Stimulated activated naive CD8-positive, alpha-beta T cell treated with anti-CD3 and anti-CD28 coated beads, Interleukin-15, Interleukin-2, amounts not matched to agents 100 ng/mL and 50 ng/mL, for 24 hours (primary cell): ENCODE results near the gene EPB41L4B.

Source experiments
- H3K27ac Mint-ChIP-seq: one replicate; pipeline ENCODE4 v1.8.0; 2021; ENCODE audit warnings: mild to moderate bottlenecking, mixed read lengths
- H3K27me3 Mint-ChIP-seq: one replicate; pipeline ENCODE4 v1.8.0; 2021; ENCODE audit warnings: mixed read lengths
- H3K36me3 Mint-ChIP-seq: one replicate; pipeline ENCODE4 v1.8.0; 2021; ENCODE audit warnings: low read depth, mixed read lengths
- H3K4me1 Mint-ChIP-seq: one replicate; pipeline ENCODE4 v1.8.0; 2021; ENCODE audit warnings: low read depth, mixed read lengths
- H3K4me3 Mint-ChIP-seq: one replicate; pipeline ENCODE4 v1.8.0; 2021; ENCODE audit warnings: mild to moderate bottlenecking, mixed read lengths
- H3K9me3 Mint-ChIP-seq: one replicate; pipeline ENCODE4 v1.8.0; 2021; ENCODE audit warnings: mixed read lengths

The EPB41L4B gene

DNA sequence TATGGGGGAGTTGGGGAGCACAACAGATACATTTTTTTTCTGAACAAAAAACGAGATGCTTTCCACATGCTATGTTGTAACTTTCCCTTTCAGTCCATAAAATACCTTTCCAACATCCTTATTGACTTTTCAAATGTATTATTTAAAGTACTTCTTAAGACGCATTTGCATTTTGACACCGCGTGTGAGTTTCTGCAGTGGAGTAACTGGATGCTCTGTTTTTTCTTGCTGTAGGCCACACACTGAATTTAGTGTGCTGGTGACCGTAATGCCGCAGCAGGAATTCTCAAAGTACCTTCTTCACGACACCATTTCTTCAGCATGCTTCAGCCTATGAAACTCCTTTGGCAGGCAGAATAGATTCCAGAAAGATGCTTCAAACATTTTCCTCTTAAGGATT lies 14.3 kb upstream of the EPB41L4B start:
- no peaks in the 10 kb centered on the region for H3K36me3 Mint-ChIP-seq

GRCh38 chr9:109331353-109331752 lies 10.5 kb upstream of the EPB41L4B start:
- Mint-ChIP-seq H3K4me3 (no peak overlapping the region), H3K4me1 (no peaks in the 10 kb centered on the region), H3K27ac (no peak overlapping the region), H3K27me3 (peaks cover 21% of the 10 kb centered on the region), H3K36me3 (no peaks in the 10 kb centered on the region), H3K9me3 (no peaks in the 10 kb centered on the region)

More for the DNA sequence above, 14.3 kb upstream of the EPB41L4B start:
- no peaks in the 10 kb centered on the region for H3K9me3 Mint-ChIP-seq
- H3K27me3 Mint-ChIP-seq = peaks cover 6% of the 10 kb centered on the region
- no peak overlapping the region for H3K27ac Mint-ChIP-seq
- no peak overlapping the region for H3K4me3 Mint-ChIP-seq
- H3K4me1 Mint-ChIP-seq = no peaks in the 10 kb centered on the region

DNA sequence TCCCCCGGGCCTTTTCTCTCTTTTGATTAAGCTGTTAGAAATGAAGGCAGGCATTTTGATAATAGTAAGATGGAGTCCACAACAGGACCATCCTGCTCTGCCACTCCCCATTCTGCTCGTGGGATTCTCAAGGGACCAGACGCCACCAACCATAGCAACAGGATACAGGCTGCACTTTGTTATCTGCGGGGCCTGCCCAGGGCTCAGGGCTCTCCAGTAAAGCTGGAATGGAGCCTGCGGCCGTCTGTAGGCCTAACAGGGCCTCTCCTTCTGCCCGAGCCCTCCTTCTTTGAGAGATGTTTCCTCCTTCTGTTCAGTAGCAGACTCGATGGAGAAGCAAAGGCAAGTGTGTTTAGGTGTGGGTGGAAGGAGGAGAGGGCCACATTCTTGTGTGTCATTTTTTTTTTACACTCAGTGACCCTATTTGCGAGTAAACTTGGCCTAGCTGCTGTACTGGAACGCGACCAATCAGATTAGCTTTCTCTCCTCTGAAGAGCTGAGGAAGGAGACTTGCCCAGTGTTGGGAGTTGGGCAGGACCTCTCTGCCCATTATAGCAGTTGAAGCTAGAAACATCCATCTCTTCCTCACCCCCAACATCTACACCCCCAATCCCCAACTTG lies 8.9 kb upstream of the EPB41L4B start:
- no peak overlapping the region for H3K4me3 Mint-ChIP-seq
- H3K9me3 Mint-ChIP-seq = no peaks in the 10 kb centered on the region
- peaks cover 24% of the 10 kb centered on the region for H3K27me3 Mint-ChIP-seq
- H3K36me3 Mint-ChIP-seq = no peaks in the 10 kb centered on the region
- no peak overlapping the region for H3K27ac Mint-ChIP-seq
- no peaks in the 10 kb centered on the region for H3K4me1 Mint-ChIP-seq

GRCh38 chr9:109328978-109329637 lies 8.2 kb upstream of the EPB41L4B start:
- no peaks in the 10 kb centered on the region for H3K4me1 Mint-ChIP-seq
- peaks cover 26% of the 10 kb centered on the region for H3K27me3 Mint-ChIP-seq
- no peaks in the 10 kb centered on the region for H3K9me3 Mint-ChIP-seq
- no peaks in the 10 kb centered on the region for H3K36me3 Mint-ChIP-seq
- H3K4me3 Mint-ChIP-seq = no peak overlapping the region
- no peak overlapping the region for H3K27ac Mint-ChIP-seq

GRCh38 chr9:109325089-109325488 lies 4.2 kb upstream of the EPB41L4B start:
- peaks cover 4% of the 10 kb centered on the region for H3K4me1 Mint-ChIP-seq
- no peaks in the 10 kb centered on the region for H3K36me3 Mint-ChIP-seq
- H3K27ac Mint-ChIP-seq = no peak overlapping the region
- peaks cover 49% of the 10 kb centered on the region for H3K27me3 Mint-ChIP-seq
- H3K4me3 Mint-ChIP-seq = no peak overlapping the region
- H3K9me3 Mint-ChIP-seq = no peaks in the 10 kb centered on the region

DNA sequence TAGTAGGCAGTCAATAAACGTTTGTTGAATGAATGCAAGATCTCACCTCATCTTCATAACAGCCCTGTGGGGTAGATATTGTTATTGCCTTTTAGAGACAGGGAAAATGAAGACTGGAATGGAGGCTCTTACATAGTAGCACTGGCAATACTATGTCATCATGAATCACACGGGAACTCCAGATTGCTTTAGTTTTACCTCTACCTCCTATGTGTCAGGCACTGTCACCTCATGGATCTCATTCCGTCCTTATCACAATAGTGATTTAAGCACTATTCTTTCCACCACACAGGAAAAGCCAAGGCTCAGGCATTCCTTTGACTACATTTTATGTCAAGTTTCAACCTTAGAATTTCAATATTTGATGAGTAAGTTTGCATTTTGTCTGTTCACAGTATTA lies 2.9 kb upstream of the EPB41L4B start:
- Mint-ChIP-seq H3K9me3 (no peaks in the 10 kb centered on the region), H3K36me3 (no peaks in the 10 kb centered on the region), H3K27ac (no peak overlapping the region), H3K27me3 (peaks cover 56% of the 10 kb centered on the region), H3K4me3 (no peak overlapping the region), H3K4me1 (peaks cover 9% of the 10 kb centered on the region)

DNA sequence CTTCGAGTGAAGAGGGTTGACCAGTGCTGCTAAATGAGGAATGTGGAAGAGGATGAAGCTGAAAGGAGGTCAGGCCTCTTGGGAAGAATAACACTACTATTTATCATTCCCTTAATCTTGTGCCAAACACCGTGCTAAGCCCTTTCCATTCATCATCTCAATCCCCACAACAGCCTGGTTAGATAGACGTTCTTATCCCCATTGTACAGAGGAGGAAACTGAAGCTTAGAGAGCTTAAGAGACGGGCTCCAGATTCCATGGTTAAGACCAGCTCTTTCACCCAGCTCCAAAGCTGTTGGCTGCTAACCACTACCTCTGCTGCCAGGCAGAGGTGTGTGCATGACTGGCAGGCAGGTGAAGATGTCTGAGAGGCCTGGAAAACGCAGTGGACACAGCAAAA lies 868 bp upstream of the EPB41L4B start:
- Mint-ChIP-seq H3K36me3 (no peaks in the 10 kb centered on the region), H3K4me1 (peaks cover 9% of the 10 kb centered on the region), H3K27ac (no peak overlapping the region), H3K4me3 (no peak overlapping the region), H3K27me3 (peaks cover 64% of the 10 kb centered on the region), H3K9me3 (no peaks in the 10 kb centered on the region)

- Mint-ChIP-seq H3K27me3 (peaks cover 70% of the 10 kb centered on the region), H3K4me3 (no peak overlapping the region)
Observed at GRCh38 chr9:109320331-109320741, 523 bp downstream of the EPB41L4B start.

DNA sequence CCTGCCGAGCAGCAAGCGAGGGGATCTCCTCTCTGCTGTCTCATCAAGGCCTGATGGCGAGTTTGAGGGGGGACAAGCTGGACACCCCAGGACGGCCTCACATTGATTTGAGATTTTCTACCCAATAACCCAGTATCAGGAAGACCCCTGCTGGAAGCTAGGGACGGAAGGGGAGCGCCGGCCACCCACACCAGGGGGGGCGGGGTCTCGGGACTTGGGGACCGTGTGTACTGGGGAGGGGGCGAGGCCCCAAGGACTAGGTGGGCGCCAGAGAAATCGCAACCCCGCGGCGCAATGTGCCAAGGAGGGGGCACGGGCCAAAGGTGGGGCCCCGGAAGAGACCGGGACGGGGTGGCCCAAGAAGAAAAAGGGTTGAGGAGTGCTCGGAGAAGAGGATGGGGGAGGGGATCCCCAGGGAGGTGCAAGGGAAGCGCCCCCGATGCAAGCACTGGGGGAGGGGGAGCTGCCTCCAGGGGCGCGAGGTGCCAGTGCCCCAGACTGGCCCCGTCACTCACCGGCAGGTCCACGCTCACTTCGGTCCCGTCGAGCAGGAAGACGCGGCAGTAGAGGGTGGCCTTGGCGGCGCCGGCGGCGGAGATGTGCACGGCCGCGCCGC lies 1.1 kb downstream of the EPB41L4B start:
- H3K9me3 Mint-ChIP-seq = no peaks in the 10 kb centered on the region
- H3K27me3 Mint-ChIP-seq = peaks cover 76% of the 10 kb centered on the region
- H3K27ac Mint-ChIP-seq = no peak overlapping the region
- no peaks in the 10 kb centered on the region for H3K36me3 Mint-ChIP-seq
- H3K4me1 Mint-ChIP-seq = peaks cover 9% of the 10 kb centered on the region
- H3K4me3 Mint-ChIP-seq = peak overlapping the region; percentile 65

More at GRCh38 chr9:109320331-109320741, 523 bp downstream of the EPB41L4B start:
- H3K27ac Mint-ChIP-seq = no peak overlapping the region
- H3K36me3 Mint-ChIP-seq = no peaks in the 10 kb centered on the region
- H3K4me1 Mint-ChIP-seq = peaks cover 9% of the 10 kb centered on the region
- H3K9me3 Mint-ChIP-seq = no peaks in the 10 kb centered on the region

- Mint-ChIP-seq H3K4me3 (peak overlapping the region; percentile 65), H3K4me1 (peaks cover 9% of the 10 kb centered on the region), H3K27ac (no peak overlapping the region), H3K36me3 (no peaks in the 10 kb centered on the region), H3K9me3 (no peaks in the 10 kb centered on the region), H3K27me3 (peaks cover 78% of the 10 kb centered on the region)
Observed at GRCh38 chr9:109319017-109319625, 1.7 kb downstream of the EPB41L4B start.

- Mint-ChIP-seq H3K4me3 (no peak overlapping the region), H3K27me3 (peaks cover 77% of the 10 kb centered on the region), H3K9me3 (no peaks in the 10 kb centered on the region), H3K27ac (no peak overlapping the region), H3K4me1 (peaks cover 9% of the 10 kb centered on the region), H3K36me3 (no peaks in the 10 kb centered on the region)
Observed at GRCh38 chr9:109317979-109318741, 2.7 kb downstream of the EPB41L4B start.

DNA sequence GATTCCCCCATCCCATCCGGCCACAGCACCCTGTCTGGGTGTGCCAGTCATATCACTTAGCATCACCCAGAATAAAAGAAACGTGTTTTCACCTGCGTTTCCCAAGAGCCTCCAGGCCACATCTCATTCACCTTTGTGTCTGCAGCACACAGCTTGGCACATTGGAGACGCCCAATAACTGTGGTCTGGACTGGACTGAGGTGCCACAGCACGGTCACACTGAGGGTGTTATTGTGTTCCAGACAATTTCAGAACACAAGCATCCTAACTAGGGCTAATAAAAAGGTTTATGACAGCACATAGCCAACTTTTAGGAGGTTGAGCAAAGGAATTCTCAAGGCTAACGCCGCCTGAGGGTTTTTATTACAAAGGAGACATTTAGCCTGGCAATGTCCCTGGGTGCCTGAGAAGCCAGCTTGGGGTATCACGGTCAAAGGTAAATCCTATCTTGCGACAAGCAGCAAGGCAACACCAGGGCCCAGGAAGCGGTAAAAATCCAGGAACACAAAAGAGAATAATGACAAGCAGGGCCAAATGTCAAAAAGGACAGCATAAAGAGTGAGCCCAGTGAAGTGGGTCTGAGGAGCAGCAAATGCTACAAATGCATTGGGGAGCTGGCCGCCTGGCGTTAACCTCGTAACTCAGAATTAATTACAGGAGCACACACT lies 3.4 kb downstream of the EPB41L4B start:
- Mint-ChIP-seq H3K27ac (no peak overlapping the region), H3K4me1 (peaks cover 9% of the 10 kb centered on the region), H3K36me3 (no peaks in the 10 kb centered on the region), H3K4me3 (no peak overlapping the region), H3K9me3 (no peaks in the 10 kb centered on the region), H3K27me3 (peaks cover 80% of the 10 kb centered on the region)

DNA sequence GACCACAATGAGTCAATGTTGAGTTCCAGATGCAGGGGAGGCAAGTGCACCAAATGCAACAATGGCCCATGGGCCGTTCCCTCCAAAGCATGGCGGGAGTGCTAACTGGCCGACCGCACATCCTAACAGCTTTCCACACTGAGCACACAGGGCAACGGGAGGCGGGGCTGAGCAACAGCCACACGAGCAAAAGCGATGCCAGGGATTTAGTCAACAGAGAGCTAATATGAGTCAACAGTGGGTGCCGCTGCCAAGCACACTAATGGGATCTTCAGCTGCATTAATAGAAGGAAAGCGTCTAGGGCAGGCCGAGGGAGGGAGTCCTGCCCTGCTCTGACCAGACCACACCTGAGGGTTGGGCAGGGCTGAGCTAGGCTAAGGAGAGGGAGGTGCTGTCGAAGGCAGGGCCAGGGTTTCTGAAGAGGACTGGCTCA lies 4.6 kb downstream of the EPB41L4B start:
- H3K36me3 Mint-ChIP-seq = no peaks in the 10 kb centered on the region
- H3K9me3 Mint-ChIP-seq = no peaks in the 10 kb centered on the region
- peaks cover 75% of the 10 kb centered on the region for H3K27me3 Mint-ChIP-seq
- H3K27ac Mint-ChIP-seq = no peak overlapping the region
- no peak overlapping the region for H3K4me3 Mint-ChIP-seq
- H3K4me1 Mint-ChIP-seq = peaks cover 15% of the 10 kb centered on the region

DNA sequence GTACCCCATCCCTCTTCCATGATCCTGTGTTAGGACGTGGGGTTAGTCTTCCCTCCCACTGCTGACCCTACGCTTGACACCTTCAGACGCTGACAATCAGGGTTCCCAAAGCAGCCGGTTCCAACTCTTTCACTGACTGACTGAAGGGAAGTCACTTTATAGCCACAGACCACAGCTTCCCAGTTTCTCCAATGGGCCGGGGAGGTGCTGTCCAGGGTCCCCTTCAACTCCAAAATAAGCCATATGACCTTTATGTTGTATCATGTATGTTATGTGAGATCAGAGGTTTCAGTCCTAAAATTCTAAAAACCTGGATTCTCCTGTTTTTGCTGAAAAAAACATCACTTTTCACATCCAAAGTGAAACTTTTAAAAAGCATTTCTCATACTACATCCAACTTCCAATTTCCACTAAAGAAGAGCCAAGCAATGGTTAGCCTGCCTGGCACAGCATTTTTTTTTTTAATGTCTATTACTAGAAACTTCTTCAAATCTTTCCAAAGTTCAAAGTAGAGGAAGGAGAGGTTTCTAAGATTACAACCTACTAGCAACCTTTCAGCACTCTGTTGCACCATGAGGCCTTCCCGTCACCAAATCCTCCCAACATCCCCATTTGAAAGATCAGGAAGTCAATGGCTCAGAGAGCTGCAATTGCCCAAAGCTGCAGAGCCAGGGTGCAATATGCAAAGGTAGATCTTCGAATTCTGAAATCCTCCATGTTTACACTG lies 5.2 kb downstream of the EPB41L4B start:
- Mint-ChIP-seq H3K4me1 (peaks cover 12% of the 10 kb centered on the region), H3K27ac (no peak overlapping the region), H3K27me3 (peaks cover 74% of the 10 kb centered on the region), H3K36me3 (no peaks in the 10 kb centered on the region), H3K9me3 (no peaks in the 10 kb centered on the region), H3K4me3 (no peak overlapping the region)
